Mesodermal cell (in vitro differentiated cells): ENCODE results near the gene RNF144B.
"Not testable (repeated sequence)": the region's sequence is repeated elsewhere in the genome, so short reads cannot be mapped to it uniquely, and the experiment has no call there.

ENCODE experiments used
- H3K27ac ChIP-seq: 2 replicates; pipeline ENCODE4 v1.7.0; 2013; ENCODE audit warnings: mild to moderate bottlenecking, low read depth, low read length, moderate library complexity; ENCODE audit not compliant: severe bottlenecking
- H3K36me3 ChIP-seq: 2 replicates; pipeline ENCODE4 v1.7.1; 2013; ENCODE audit warnings: mild to moderate bottlenecking, low read length, moderate library complexity; ENCODE audit not compliant: control insufficient read depth, insufficient read depth
- H3K4me1 ChIP-seq: one replicate; pipeline ENCODE4 v1.7.1; 2013; ENCODE audit warnings: mild to moderate bottlenecking, low read length; ENCODE audit not compliant: insufficient read depth, control insufficient read depth, poor library complexity, severe bottlenecking
- H3K4me3 ChIP-seq: 2 replicates; pipeline ENCODE4 v1.7.0; 2013; ENCODE audit warnings: low read length, control low read depth, mild to moderate bottlenecking; ENCODE audit not compliant: insufficient read depth, poor library complexity, severe bottlenecking; ENCODE audit errors: extremely low read depth
- H3K9me3 ChIP-seq: 2 replicates; pipeline ENCODE4 v1.7.1; 2013; ENCODE audit warnings: mild to moderate bottlenecking, low read length, moderate library complexity; ENCODE audit not compliant: control insufficient read depth
- WGBS, 2 experiments: methylation state at CpG; one replicate each; pipeline ENCODE4 v1.1.5; 2013; ENCODE audit warnings: missing lambda C conversion rate in 2 of 2; ENCODE audit not compliant: insufficient coverage in 2 of 2; 5-methylcytosine and 5-hydroxymethylcytosine counted together

Gene RNF144B

GRCh38 chr6:18409602-18410001 lies 22.5 kb downstream of the RNF144B start:
- not testable (repeated sequence) for H3K4me3 ChIP-seq, H3K9me3 ChIP-seq, H3K27ac ChIP-seq, H3K36me3 ChIP-seq
- WGBS, 2 experiments: 92 to 98% methylated on average over 8 to 10 of the region's 11 CpGs
- peaks cover 18% of the 10 kb centered on the region for H3K4me1 ChIP-seq

GRCh38 chr6:18410412-18410811 lies 23.3 kb downstream of the RNF144B start:
- Histone ChIP-seq H3K4me1 (peaks cover 15% of the 10 kb centered on the region), H3K9me3 (no peaks in the 10 kb centered on the region), H3K36me3 (no peaks in the 10 kb centered on the region), H3K4me3 (no peak overlapping the region), H3K27ac (no peak overlapping the region)
- 92 to 100% methylated on average over 1 to 3 of the region's 3 CpGs for WGBS, 2 experiments

- Histone ChIP-seq H3K27ac (no peak overlapping the region), H3K36me3 (no peaks in the 10 kb centered on the region), H3K4me3 (no peak overlapping the region), H3K9me3 (no peaks in the 10 kb centered on the region), H3K4me1 (peaks cover 6% of the 10 kb centered on the region)
- no CpG with 5 or more reads among the region's 1 CpG for WGBS, 2 experiments
These were observed 24.9 kb downstream of the RNF144B start for GRCh38 chr6:18412068-18412467.

- no peaks in the 10 kb centered on the region for H3K36me3 ChIP-seq
- H3K4me1 ChIP-seq: peaks cover 6% of the 10 kb centered on the region
- H3K27ac ChIP-seq: no peak overlapping the region
- H3K4me3 ChIP-seq: no peak overlapping the region
- H3K9me3 ChIP-seq: no peaks in the 10 kb centered on the region
- WGBS, 2 experiments: no CpG with 5 or more reads among the region's 1 CpG
These were observed 25.5 kb downstream of the RNF144B start for GRCh38 chr6:18412644-18413043.

- Histone ChIP-seq H3K27ac (no peak overlapping the region), H3K36me3 (no peaks in the 10 kb centered on the region), H3K9me3 (no peaks in the 10 kb centered on the region), H3K4me3 (no peak overlapping the region), H3K4me1 (peaks cover 6% of the 10 kb centered on the region)
- WGBS, 2 experiments: 93 to 98% methylated on average over 3 to 4 of the region's 4 CpGs
These were observed 26.2 kb downstream of the RNF144B start for GRCh38 chr6:18413381-18413780.

- WGBS, 2 experiments: 100% methylated on average over 1 of the region's 1 CpG; no CpG with 5 or more reads in 1 of the 2 experiments
- no peaks in the 10 kb centered on the region for H3K9me3 ChIP-seq
- no peak overlapping the region for H3K27ac ChIP-seq
- H3K4me3 ChIP-seq: no peak overlapping the region
- no peaks in the 10 kb centered on the region for H3K36me3 ChIP-seq
- H3K4me1 ChIP-seq: peaks cover 6% of the 10 kb centered on the region
These were observed 27.0 kb downstream of the RNF144B start for GRCh38 chr6:18414116-18414515.

GRCh38 chr6:18415207-18415606 lies 28.1 kb downstream of the RNF144B start:
- Histone ChIP-seq H3K27ac (no peak overlapping the region), H3K4me3 (no peak overlapping the region), H3K36me3 (no peaks in the 10 kb centered on the region), H3K9me3 (no peaks in the 10 kb centered on the region), H3K4me1 (peaks cover 6% of the 10 kb centered on the region)
- 90 to 96% methylated on average over 8 to 9 of the region's 11 CpGs for WGBS, 2 experiments

GRCh38 chr6:18415671-18416340 lies 28.7 kb downstream of the RNF144B start:
- 81 to 85% methylated on average over 3 to 4 of the region's 4 CpGs for WGBS, 2 experiments

GRCh38 chr6:18416341-18416679 lies 29.2 kb downstream of the RNF144B start:
- Histone ChIP-seq H3K4me1 (peaks cover 6% of the 10 kb centered on the region), H3K4me3 (no peak overlapping the region), H3K27ac (no peak overlapping the region), H3K36me3 (no peaks in the 10 kb centered on the region), H3K9me3 (no peaks in the 10 kb centered on the region)
- WGBS, 2 experiments: 60% methylated on average over 1 of the region's 2 CpGs; no CpG with 5 or more reads in 1 of the 2 experiments

More at GRCh38 chr6:18415671-18416340, 28.7 kb downstream of the RNF144B start:
- H3K9me3 ChIP-seq: no peaks in the 10 kb centered on the region
- no peaks in the 10 kb centered on the region for H3K36me3 ChIP-seq
- H3K4me3 ChIP-seq: no peak overlapping the region
- H3K27ac ChIP-seq: no peak overlapping the region
- H3K4me1 ChIP-seq: peaks cover 6% of the 10 kb centered on the region

GRCh38 chr6:18420328-18420727 lies 33.2 kb downstream of the RNF144B start:
- no peaks in the 10 kb centered on the region for H3K9me3 ChIP-seq
- H3K36me3 ChIP-seq: no peaks in the 10 kb centered on the region
- no peaks in the 10 kb centered on the region for H3K4me1 ChIP-seq
- WGBS, 2 experiments: 92 to 100% methylated on average over 1 to 2 of the region's 3 CpGs
- no peak overlapping the region for H3K27ac ChIP-seq
- no peak overlapping the region for H3K4me3 ChIP-seq

GRCh38 chr6:18422136-18422535 lies 35.0 kb downstream of the RNF144B start:
- no peaks in the 10 kb centered on the region for H3K36me3 ChIP-seq
- no peak overlapping the region for H3K4me3 ChIP-seq
- no peaks in the 10 kb centered on the region for H3K4me1 ChIP-seq
- no peak overlapping the region for H3K27ac ChIP-seq
- no peaks in the 10 kb centered on the region for H3K9me3 ChIP-seq
